ENCODE data around the gene NCS1. TPM values are rescaled to one million over a fixed set of nuclear protein-coding genes. Genes with fewer than 3 reads are reported as not detected.

The NCS1 gene
- total and polyA plus RNA-seq, 12 donors = 4.0 to 87.6 (median 34.3) TPM

- H3K27ac ChIP-seq = no peak overlapping the region
- intact Hi-C loops (cut with DNase I) = no loop called here
- no peak for DNase-seq
- H3K36me3 ChIP-seq (replicated peaks in 1 of 2) = no peaks in the 10 kb centered on the region
- TF ChIP-seq POLR2A (IDR thresholded peaks at IDR 0.05) (no peak), CTCF (IDR thresholded peaks at IDR 0.05) (no peak)
- H3K9me3 ChIP-seq (replicated peaks in 1 of 3) = no peaks in the 10 kb centered on the region
- peaks cover 0 to 16% of the 10 kb centered on the region in 2 donors for H3K4me1 ChIP-seq (replicated peaks in 1 of 2)
- 84 to 95% (median 85%) methylated on average over 5 of the region's 5 CpGs for WGBS, 4 donors
- H3K27me3 ChIP-seq = no peaks in the 10 kb centered on the region
- no peak overlapping the region for H3K4me3 ChIP-seq
These were observed 25.0 kb upstream of the NCS1 start for GRCh38 chr9:130147198-130147597.

GRCh38 chr9:130147910-130148309 is 24.3 kb upstream of the NCS1 start:
- whole genome bisulfite sequencing, 4 donors = 92 to 97% (median 96%) methylated on average over 3 of the region's 3 CpGs
- TF ChIP-seq CTCF (IDR thresholded peaks at IDR 0.05) = no peak
- no peak for TF ChIP-seq POLR2A (IDR thresholded peaks at IDR 0.05)
- no peaks in the 10 kb centered on the region for H3K9me3 ChIP-seq (replicated peaks in 1 of 3)
- no peaks in the 10 kb centered on the region for H3K36me3 ChIP-seq (replicated peaks in 1 of 2)
- H3K4me3 ChIP-seq = no peak overlapping the region
- H3K27ac ChIP-seq = no peak overlapping the region
- intact Hi-C loops (cut with DNase I) = no loop called here
- H3K27me3 ChIP-seq = no peaks in the 10 kb centered on the region
- H3K4me1 ChIP-seq (replicated peaks in 1 of 2) = peaks cover 0 to 16% of the 10 kb centered on the region in 2 donors
- DNase-seq = no peak

GRCh38 chr9:130149031-130149430 is 23.2 kb upstream of the NCS1 start:
- WGBS, 4 donors = 88 to 90% (median 89%) methylated on average over 5 of the region's 5 CpGs
- Histone ChIP-seq H3K4me3 (no peak overlapping the region), H3K27me3 (no peaks in the 10 kb centered on the region), H3K4me1 (replicated peaks in 1 of 2) (peaks cover 0 to 11% of the 10 kb centered on the region in 2 donors), H3K9me3 (replicated peaks in 1 of 3) (no peaks in the 10 kb centered on the region), H3K27ac (no peak overlapping the region), H3K36me3 (replicated peaks in 1 of 2) (no peaks in the 10 kb centered on the region)
- intact Hi-C loops (cut with DNase I) = no loop called here
- TF ChIP-seq POLR2A (IDR thresholded peaks at IDR 0.05) = no peak
- TF ChIP-seq CTCF (IDR thresholded peaks at IDR 0.05) = no peak
- no peak for DNase-seq

- Histone ChIP-seq H3K27me3 (no peaks in the 10 kb centered on the region), H3K9me3 (replicated peaks in 1 of 3) (no peaks in the 10 kb centered on the region), H3K4me1 (replicated peaks in 1 of 2) (peaks cover 0 to 4% of the 10 kb centered on the region in 2 donors), H3K4me3 (no peak overlapping the region), H3K36me3 (replicated peaks in 1 of 2) (no peaks in the 10 kb centered on the region), H3K27ac (no peak overlapping the region)
- TF ChIP-seq POLR2A (IDR thresholded peaks at IDR 0.05) = no peak
- no peak for TF ChIP-seq CTCF (IDR thresholded peaks at IDR 0.05)
- DNase-seq = no peak
- intact Hi-C loops (cut with DNase I) = no loop called here
- WGBS, 4 donors = 91 to 96% (median 93%) methylated on average over 5 of the region's 5 CpGs
These were observed 22.4 kb upstream of the NCS1 start for GRCh38 chr9:130149654-130150286.
